ENCODE data around the gene REPS2.
A peak's percentile ranks its signal among the peaks of the same experiment; 100 is the strongest.
"Not testable (repeated sequence)": the region's sequence is repeated elsewhere in the genome, so short reads cannot be mapped to it uniquely, and the experiment has no call there.

The REPS2 gene

GRCh38 chrX:16946361-16946964 is at the start of gene REPS2:
REPS2 (plus strand) TSS chrX:16946658; CDS start chrX:16946862, 204 bp downstream.
- DNase-seq: peak; percentile 96

GRCh38 chrX:16897445-16897844 is 49.0 kb upstream of the REPS2 start:
- peak; percentile 3 for DNase-seq

GRCh38 chrX:16903274-16904022 is 43.0 kb upstream of the REPS2 start:
- no peak for DNase-seq

GRCh38 chrX:16910376-16910775 is 36.1 kb upstream of the REPS2 start:
- DNase-seq: no peak

GRCh38 chrX:16914058-16914457 is 32.4 kb upstream of the REPS2 start:
- no peak for DNase-seq

GRCh38 chrX:16916561-16916960 is 29.9 kb upstream of the REPS2 start:
- no peak for DNase-seq

GRCh38 chrX:16917120-16917519 is 29.3 kb upstream of the REPS2 start:
- DNase-seq: no peak

GRCh38 chrX:16918979-16919378 is 27.5 kb upstream of the REPS2 start:
- DNase-seq: no peak

GRCh38 chrX:16920075-16920474 is 26.4 kb upstream of the REPS2 start:
- no peak for DNase-seq

GRCh38 chrX:16923157-16923556 is 23.3 kb upstream of the REPS2 start:
- no peak for DNase-seq

- no peak for DNase-seq
These were observed 21.6 kb upstream of the REPS2 start for GRCh38 chrX:16924631-16925480.

- no peak for DNase-seq
These were observed 16.1 kb upstream of the REPS2 start for GRCh38 chrX:16930392-16930791.

GRCh38 chrX:16931371-16931770 is 15.1 kb upstream of the REPS2 start:
- no peak for DNase-seq

- DNase-seq: no peak
These were observed 14.4 kb upstream of the REPS2 start for GRCh38 chrX:16931855-16932575.

GRCh38 chrX:16934185-16934584 is 12.3 kb upstream of the REPS2 start:
- DNase-seq: no peak

GRCh38 chrX:16946971-16947562 is 609 bp downstream of the REPS2 start:
- peak; percentile 50 for DNase-seq

GRCh38 chrX:16950423-16950822 is 4.0 kb downstream of the REPS2 start:
- DNase-seq: no peak

GRCh38 chrX:16953606-16954211 is 7.3 kb downstream of the REPS2 start:
- peak; percentile 72 for DNase-seq

- no peak for DNase-seq
These were observed 11.3 kb downstream of the REPS2 start for GRCh38 chrX:16957751-16958150.

GRCh38 chrX:16958356-16958755 is 11.9 kb downstream of the REPS2 start:
- no peak for DNase-seq

GRCh38 chrX:16962661-16963060 is 16.2 kb downstream of the REPS2 start:
- not testable (repeated sequence) for DNase-seq

GRCh38 chrX:16963216-16963615 is 16.8 kb downstream of the REPS2 start:
- no peak for DNase-seq
